GM12801 (cell line): ENCODE measurements around the gene REXO5.

ENCODE experiments used
- CTCF ChIP-seq: IDR thresholded peaks from one replicate; pipeline ENCODE4 v1.5.1; 2011; ENCODE audit warnings: control low read depth; ENCODE audit not compliant: insufficient read length; ENCODE audit errors: extremely low read depth

REXO5 gene

GRCh38 chr16:20850981-20851380, 44.7 kb downstream of the REXO5 start:
- TF ChIP-seq CTCF, result no peak

GRCh38 chr16:20851601-20852000, 45.3 kb downstream of the REXO5 start:
- no peak for TF ChIP-seq CTCF

- TF ChIP-seq CTCF, result no peak
Observed at GRCh38 chr16:20853143-20853542, 46.8 kb downstream of the REXO5 start.

GRCh38 chr16:20853981-20854620, 47.8 kb downstream of the REXO5 start:
- no peak for TF ChIP-seq CTCF

- no peak for TF ChIP-seq CTCF
Observed at GRCh38 chr16:20854963-20855362, 48.6 kb downstream of the REXO5 start.

- no peak for TF ChIP-seq CTCF
Observed at GRCh38 chr16:20857281-20857680, 51.0 kb downstream of the REXO5 start.

- TF ChIP-seq CTCF, result no peak
Observed at GRCh38 chr16:20859229-20859628, 52.9 kb downstream of the REXO5 start.
